ENCODE data around the gene EXOC6B. TPM values are rescaled to one million over a fixed set of nuclear protein-coding genes. Genes with fewer than 3 reads are reported as not detected.

Gene EXOC6B
- total RNA-seq, 2 donors from 2014 or later, result 16.6 to 36.6 TPM

DNA sequence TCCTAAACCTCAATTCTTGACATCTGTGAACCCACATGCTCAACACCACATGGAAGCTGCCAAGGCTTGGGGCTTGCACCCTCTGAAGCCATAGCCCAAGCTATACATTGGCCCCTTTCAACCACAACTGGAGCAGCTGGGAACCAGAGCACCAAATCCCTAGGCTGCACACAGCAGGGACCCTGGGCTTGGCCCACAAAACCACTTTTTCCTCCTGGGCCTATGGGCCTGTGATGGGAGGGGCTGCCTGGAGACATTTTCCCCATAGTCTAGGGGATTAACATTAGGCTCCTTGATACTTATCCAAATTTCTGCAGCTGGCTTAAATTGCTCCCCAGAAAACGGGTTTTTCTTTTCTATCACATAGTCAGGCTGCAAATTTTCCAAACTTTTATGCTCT is 40.3 kb downstream of the EXOC6B start:
- no peaks in the 10 kb centered on the region for H3K4me1 ChIP-seq (replicated peaks)
- H3K36me3 ChIP-seq, result no peaks in the 10 kb centered on the region
- no peaks in the 10 kb centered on the region for H3K27me3 ChIP-seq (replicated peaks; ENCODE audit: insufficient read depth)
- WGBS, result 100% methylated on average over 1 of the region's 1 CpG
- TF ChIP-seq POLR2AphosphoS5 (IDR thresholded peaks at IDR 0.05), result no peak
- TF ChIP-seq, protein P1, sequence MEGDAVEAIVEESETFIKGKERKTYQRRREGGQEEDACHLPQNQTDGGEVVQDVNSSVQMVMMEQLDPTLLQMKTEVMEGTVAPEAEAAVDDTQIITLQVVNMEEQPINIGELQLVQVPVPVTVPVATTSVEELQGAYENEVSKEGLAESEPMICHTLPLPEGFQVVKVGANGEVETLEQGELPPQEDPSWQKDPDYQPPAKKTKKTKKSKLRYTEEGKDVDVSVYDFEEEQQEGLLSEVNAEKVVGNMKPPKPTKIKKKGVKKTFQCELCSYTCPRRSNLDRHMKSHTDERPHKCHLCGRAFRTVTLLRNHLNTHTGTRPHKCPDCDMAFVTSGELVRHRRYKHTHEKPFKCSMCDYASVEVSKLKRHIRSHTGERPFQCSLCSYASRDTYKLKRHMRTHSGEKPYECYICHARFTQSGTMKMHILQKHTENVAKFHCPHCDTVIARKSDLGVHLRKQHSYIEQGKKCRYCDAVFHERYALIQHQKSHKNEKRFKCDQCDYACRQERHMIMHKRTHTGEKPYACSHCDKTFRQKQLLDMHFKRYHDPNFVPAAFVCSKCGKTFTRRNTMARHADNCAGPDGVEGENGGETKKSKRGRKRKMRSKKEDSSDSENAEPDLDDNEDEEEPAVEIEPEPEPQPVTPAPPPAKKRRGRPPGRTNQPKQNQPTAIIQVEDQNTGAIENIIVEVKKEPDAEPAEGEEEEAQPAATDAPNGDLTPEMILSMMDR (IDR thresholded peaks at IDR 0.05), result no peak
- TF ChIP-seq POLR2A (IDR thresholded peaks at IDR 0.05), result no peak
- no peak overlapping the region for H3K4me3 ChIP-seq
- H3K9me3 ChIP-seq, result no peaks in the 10 kb centered on the region
- no peak overlapping the region for H3K27ac ChIP-seq
- no peak for DNase-seq (ENCODE audit: low spot score)
- intact Hi-C loops (cut with DNase I), result no loop called here

DNA sequence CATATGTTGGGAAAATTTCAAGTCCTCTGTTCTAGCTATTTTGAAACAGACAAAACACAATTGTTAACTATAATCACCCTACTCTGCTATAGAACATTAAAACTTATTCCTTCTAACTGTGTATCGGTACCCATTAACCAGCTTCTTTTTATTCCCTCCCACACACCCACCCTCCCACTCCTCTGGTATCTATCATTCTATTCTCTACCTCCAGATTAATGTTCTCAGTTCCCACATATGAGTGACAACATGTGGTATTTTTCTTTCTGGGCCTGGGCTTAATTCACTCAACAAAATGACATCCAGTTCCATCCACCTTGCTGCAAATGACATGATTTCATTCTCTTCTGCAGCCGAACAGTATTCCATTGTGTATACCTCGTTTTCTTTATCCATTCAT is 43.3 kb downstream of the EXOC6B start:
- 85% methylated on average over 3 of the region's 3 CpGs for WGBS
- intact Hi-C loops (cut with DNase I), result no loop called here
- no peak for TF ChIP-seq POLR2AphosphoS5 (IDR thresholded peaks at IDR 0.05)
- TF ChIP-seq, protein P1 (IDR thresholded peaks at IDR 0.05), result no peak
- TF ChIP-seq POLR2A (IDR thresholded peaks at IDR 0.05), result no peak
- no peaks in the 10 kb centered on the region for H3K4me1 ChIP-seq (replicated peaks)
- no peaks in the 10 kb centered on the region for H3K9me3 ChIP-seq
- H3K27ac ChIP-seq, result no peak overlapping the region
- DNase-seq (ENCODE audit: low spot score), result no peak
- H3K4me3 ChIP-seq, result no peak overlapping the region
- H3K27me3 ChIP-seq (replicated peaks; ENCODE audit: insufficient read depth), result no peaks in the 10 kb centered on the region
- H3K36me3 ChIP-seq, result no peaks in the 10 kb centered on the region

DNA sequence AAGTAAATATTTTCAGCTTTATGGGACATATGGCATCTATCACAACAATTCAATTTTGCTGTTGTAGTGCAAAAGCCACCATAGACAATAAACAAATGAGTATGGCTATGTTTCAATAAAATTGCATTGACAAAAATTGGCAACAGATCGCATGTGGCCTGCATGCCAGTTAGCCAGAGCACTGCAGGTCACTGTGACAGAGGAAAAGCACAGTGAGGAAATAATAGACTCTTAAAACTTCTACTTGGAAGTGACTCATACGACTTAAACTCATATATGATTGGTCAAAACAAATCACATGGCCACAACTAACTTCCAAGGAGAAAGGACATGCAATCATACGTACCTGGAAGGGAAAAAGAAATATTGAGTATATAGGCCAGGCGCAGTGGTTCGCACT is 44.4 kb downstream of the EXOC6B start:
- WGBS, result 88% methylated on average over 5 of the region's 5 CpGs
- Histone ChIP-seq H3K36me3 (no peaks in the 10 kb centered on the region), H3K27me3 (replicated peaks; ENCODE audit: insufficient read depth) (no peaks in the 10 kb centered on the region), H3K4me1 (replicated peaks) (no peaks in the 10 kb centered on the region), H3K9me3 (no peaks in the 10 kb centered on the region), H3K27ac (no peak overlapping the region), H3K4me3 (no peak overlapping the region)
- TF ChIP-seq POLR2A (IDR thresholded peaks at IDR 0.05), result no peak
- TF ChIP-seq, protein P1 (IDR thresholded peaks at IDR 0.05), result no peak
- no peak for TF ChIP-seq POLR2AphosphoS5 (IDR thresholded peaks at IDR 0.05)
- intact Hi-C loops (cut with DNase I), result no loop called here
- no peak for DNase-seq (ENCODE audit: low spot score)

DNA sequence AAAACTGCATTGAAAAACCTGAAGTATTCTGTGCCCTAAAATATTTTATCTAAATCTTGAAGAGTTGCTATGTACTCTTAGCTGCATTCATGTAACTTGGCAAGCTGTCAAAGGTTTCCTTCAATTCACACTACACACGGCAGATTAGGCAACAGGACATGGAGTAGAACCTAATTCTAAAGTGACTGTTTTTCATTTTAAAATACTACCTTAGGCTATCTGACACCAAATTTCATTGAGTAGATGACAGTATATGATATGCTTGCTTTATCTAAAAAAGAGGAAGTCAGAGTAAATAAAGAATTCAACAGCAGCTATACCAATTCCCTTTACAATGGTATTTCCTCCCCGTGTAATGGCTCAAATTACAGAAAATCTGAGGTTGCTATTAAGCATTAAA is 45.4 kb downstream of the EXOC6B start:
- Histone ChIP-seq H3K9me3 (no peaks in the 10 kb centered on the region), H3K4me3 (no peak overlapping the region), H3K4me1 (replicated peaks) (no peaks in the 10 kb centered on the region), H3K36me3 (no peaks in the 10 kb centered on the region), H3K27ac (no peak overlapping the region), H3K27me3 (replicated peaks; ENCODE audit: insufficient read depth) (no peaks in the 10 kb centered on the region)
- TF ChIP-seq POLR2AphosphoS5 (IDR thresholded peaks at IDR 0.05) (no peak), POLR2A (IDR thresholded peaks at IDR 0.05) (no peak)
- TF ChIP-seq, protein P1 (IDR thresholded peaks at IDR 0.05), result no peak
- intact Hi-C loops (cut with DNase I), result no loop called here
- 21% methylated on average over 2 of the region's 2 CpGs for WGBS
- DNase-seq (ENCODE audit: low spot score), result no peak

DNA sequence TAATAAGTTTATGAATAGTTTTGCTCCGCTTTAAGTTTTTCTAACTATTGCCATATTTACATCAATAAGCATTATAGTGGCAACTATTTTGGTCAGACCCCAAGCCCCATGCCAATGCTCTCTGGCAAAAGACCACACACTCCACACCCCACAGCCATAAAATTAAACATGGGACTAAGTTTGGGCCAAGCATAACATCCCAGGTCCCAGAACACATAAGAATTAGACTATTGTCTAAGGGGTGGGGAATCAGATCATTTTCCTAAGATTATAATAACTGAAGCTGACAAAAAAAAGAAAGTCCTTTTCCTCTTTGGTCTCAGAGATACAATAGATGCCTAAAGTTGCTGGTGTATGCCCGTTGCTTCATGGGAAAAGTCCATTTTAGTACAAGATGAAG is 46.3 kb downstream of the EXOC6B start:
- no peaks in the 10 kb centered on the region for H3K27me3 ChIP-seq (replicated peaks; ENCODE audit: insufficient read depth)
- no peak overlapping the region for H3K4me3 ChIP-seq
- H3K36me3 ChIP-seq, result no peaks in the 10 kb centered on the region
- no peaks in the 10 kb centered on the region for H3K9me3 ChIP-seq
- no peak for TF ChIP-seq POLR2AphosphoS5 (IDR thresholded peaks at IDR 0.05)
- TF ChIP-seq, protein P1 (IDR thresholded peaks at IDR 0.05), result no peak
- TF ChIP-seq POLR2A (IDR thresholded peaks at IDR 0.05), result no peak
- intact Hi-C loops (cut with DNase I), result loop anchor here (10.0 kb wide), 1 partner anchor 395 kb away; no protein-coding TSS in a partner anchor
- no peaks in the 10 kb centered on the region for H3K4me1 ChIP-seq (replicated peaks)
- DNase-seq (ENCODE audit: low spot score), result no peak
- 95% methylated on average over 2 of the region's 2 CpGs for WGBS
- H3K27ac ChIP-seq, result no peak overlapping the region

All from prostate gland (tissue), 2 donors.